Occipital lobe (tissue), 2 donors: ENCODE results near the gene EXOC4. TPM values are rescaled to one million over a fixed set of nuclear protein-coding genes. Genes with fewer than 3 reads are reported as not detected.

Experiments used
- DNase-seq: peaks from one replicate; lab custom pipeline; 2025; lab: John Stamatoyannopoulos, UW
- total RNA-seq: library from RNA; depleted of rRNA; stranded (reverse); fragments of >200 nt; gene quantifications from one replicate; pipeline ENCODE4 v1.2.3, GENCODE V29; 2014

The EXOC4 gene
- total RNA-seq, 1 donor from 2014 or later: 341 TPM

DNA sequence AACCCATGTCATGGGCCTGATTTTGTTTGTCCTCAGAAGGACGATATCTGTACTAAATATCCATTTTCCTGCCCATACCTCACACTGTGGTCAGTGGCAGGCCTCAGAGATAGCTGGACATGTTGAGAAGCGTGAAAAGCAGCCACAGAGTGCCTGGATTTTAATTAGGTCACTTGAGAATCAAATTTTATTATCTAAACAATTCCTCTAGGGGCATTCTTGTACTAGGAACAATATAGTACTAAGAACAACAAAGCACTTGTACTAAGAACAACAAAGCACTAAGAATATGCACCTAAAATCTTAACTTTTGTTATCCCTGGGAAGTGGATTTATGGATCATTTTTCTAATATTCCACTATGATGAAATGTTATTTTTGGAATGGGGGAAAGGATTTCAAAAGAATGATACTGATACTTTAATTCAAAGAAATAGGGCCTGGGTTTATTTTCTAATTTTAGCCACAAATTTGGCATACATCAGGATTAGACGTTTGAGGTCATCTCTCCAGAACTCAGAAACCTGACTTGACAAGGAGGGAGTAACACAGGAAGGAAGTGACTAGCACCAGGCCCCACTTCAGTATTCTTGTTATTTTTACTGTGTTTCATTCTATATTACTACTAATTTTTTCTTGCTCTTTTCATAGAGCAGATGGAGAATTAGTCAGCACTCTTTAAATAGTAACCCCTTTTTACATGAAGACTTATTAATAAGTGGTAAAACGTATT lies 112.2 kb downstream of the EXOC4 start:
- no peak for DNase-seq

DNA sequence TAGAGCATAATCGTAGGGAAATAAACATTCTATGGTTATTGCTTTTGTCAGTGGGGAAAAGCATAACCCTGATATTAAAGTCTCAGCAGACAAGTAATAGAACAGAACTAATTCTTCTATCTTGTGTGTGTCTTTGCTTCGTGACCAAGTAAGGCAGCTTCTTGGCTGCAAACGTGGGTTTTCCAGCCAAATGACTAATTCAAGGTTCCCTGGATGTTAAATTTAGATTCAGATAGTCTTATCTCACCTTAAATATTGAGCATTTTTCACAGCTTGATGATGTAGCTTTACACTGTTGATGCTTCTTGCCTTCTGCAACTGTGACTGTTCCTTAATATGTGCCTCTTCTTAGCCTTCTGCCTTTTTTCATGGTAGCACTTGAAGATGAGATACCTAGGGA lies 113.0 kb downstream of the EXOC4 start:
- no peak for DNase-seq

DNA sequence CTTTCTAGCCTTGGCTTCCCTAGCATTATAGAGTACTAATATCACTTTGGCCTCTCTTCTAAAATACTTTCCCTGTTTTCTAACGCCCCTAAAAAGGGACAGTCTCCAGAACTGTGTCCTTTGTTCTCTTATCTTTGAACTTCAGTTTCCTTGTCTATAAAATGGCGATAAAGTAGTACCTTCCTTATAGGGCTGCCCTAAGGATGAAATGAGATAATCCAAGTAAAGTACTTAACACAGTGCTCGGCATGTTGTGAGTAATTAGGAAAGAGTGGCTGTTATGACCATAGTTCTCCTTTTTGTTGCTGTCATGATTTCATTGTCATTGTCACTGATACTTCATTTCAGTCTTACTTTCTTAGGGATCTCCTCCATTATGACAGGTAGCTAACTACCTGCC lies 114.7 kb downstream of the EXOC4 start:
- DNase-seq: no peak

DNA sequence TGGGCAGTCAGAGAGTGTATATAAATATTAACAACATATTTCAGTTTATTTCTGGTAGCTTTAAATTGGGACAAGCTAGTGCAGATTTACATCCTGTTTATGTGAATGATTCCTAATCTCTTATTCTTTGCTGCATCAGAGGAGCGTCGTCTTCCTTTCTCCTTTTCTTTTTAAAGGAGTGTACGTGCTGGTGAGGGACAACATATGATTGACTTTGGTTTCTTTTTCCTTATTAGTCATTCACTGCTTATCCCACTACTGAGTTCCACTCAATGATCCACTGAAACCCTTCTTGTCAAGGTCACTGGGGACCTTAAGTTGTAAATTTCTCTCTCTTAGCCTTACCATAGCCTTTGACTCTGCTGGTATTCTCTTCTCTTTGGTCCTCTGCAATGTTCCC lies 116.3 kb downstream of the EXOC4 start:
- no peak for DNase-seq

DNA sequence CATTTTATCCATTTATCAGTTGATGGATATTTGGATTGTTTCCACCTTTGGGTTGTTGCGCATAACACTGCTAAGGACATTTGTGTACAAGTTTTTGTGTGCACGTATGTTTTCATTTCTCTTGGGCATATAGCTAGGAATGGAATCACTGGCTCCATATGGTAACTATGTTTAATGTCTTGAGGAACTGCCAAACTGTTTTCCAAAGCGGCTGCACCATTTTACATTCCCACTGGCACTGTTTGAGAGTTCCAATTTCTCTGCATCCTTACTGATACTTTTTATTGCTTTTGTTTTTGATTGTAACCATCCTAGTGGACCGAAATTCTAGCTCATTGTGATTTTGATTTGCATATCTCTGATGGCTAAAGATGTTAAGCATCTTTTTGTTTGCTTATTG lies 118.7 kb downstream of the EXOC4 start:
- no peak for DNase-seq

DNA sequence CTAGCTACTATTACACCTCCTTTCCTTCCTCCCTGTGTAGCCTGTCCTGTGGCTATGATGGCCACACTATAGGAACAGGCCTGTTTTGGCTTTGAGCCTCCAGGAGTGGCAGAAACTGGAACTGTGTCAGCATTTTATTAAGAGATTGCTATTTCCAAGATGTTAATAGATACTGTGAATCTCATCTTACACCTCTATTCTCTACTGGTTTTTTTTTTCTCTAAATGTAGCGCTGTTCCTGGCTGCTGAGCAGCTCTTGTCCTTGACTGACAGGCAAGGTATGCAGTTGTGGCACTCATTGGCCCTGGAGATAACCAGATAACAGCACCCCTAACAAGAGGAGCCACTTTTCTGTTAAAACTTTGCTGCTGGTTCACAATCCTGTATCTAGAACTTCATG lies 119.5 kb downstream of the EXOC4 start:
- no peak for DNase-seq

DNA sequence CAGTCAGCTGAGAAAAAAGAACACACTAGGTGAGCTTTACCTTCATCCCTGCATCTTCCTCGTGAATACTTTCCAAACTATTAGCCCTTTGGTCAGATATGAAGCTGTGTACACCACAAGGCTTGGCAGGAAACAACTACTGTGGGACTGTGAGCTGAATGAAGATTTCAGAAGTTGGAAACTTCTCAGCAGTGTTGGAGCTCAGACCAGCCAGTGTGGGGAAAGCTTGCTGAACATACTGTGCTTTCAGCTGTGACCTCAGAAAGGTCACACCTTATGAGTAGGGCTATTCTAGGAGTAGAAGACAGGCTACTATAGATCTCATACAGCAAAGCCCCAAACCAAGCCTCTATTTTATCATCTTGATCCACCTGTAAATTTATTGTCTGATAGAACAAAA lies 123.6 kb downstream of the EXOC4 start:
- DNase-seq: no peak

DNA sequence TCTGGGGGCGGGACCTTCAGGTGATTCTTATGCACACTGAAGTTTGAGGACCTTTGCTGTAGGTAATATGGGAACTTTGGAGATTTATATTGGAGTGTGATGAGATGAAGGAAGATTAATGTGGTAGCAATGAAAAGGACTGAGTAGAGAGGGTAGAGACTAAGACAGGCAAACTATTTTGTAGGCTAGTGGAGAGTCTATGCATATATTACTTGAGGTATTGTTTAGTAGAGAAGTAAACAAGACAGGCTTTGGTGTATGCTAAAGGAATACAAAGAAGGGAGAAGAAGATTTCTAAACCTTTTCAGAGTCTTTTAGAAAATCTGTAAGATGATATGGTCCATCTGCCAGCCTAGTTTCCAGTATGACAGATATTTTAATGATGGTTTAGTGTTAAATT lies 129.1 kb downstream of the EXOC4 start:
- DNase-seq: no peak

DNA sequence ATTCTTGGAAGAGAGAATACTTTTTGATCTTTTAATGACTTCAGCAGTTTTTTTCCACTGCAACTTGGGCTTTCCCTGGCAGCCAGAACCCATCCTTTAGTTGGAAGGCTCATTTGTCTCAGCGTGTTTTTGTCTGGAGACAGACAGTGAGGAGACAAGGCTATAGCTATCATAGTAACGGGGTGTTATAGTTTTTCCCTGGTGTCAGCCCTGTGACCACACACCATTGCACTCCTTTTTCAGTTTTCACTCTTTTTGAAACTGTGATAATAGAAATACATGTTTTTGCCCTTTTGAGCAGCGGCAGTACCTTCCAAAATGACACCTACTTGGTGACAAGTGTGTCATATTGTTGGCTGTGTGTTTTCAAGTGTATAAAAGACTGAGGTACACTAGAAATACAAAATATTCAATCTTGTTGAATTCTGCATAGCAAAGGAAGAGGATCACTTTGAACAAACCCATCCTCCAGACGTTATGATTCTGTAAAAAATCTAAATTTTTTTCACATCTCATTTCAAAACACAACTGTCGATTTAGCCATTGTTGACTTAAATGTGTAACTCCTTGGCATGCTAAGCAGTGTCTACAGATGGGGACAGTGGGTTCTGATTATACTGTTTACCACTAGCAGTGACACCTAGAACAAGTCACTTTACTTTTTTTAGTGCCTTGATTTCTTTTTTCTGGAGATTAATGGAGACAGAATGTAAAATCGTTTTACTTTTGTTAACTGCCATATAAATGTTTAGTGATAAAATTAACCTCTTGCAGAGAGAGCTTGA lies 130.1 kb downstream of the EXOC4 start:
- no peak for DNase-seq

DNA sequence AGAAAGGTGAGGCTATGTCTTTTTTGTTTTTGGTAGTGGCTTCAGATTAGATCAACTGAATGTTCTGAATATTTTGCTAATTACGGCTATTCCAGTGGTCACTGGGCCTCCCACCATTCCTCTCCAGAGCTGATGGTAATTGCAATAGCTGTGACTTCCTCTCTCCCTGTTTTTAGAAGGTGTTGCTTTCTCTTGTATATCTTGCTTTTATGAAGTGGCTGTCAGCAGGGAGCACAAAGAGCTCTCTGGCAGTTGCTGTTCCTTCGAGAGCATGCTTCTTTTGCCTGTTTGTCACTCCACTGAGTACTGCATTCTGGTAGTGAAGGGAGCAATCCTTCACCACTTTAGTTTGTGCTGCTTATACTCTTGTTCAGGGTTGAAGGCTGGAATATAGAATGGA lies 133.3 kb downstream of the EXOC4 start:
- no peak for DNase-seq

DNA sequence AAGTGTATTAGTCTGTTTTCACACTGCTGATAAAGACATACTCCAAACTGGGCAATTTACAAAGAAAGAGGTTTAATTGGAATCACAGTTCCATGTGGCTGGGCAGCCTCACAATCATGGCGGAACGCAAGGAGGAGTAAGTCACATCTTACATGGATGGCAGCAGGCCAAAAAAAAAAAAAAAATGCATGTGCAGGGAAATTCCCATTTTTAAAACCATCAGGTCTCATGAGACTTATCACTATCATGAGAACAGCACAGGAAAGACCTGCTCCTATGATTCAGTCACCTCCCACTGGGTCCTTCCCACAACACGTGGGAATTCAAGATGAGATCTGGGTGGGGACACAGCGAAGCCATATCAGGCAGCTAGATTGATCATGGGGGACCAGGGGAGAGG lies 136.8 kb downstream of the EXOC4 start:
- no peak for DNase-seq

DNA sequence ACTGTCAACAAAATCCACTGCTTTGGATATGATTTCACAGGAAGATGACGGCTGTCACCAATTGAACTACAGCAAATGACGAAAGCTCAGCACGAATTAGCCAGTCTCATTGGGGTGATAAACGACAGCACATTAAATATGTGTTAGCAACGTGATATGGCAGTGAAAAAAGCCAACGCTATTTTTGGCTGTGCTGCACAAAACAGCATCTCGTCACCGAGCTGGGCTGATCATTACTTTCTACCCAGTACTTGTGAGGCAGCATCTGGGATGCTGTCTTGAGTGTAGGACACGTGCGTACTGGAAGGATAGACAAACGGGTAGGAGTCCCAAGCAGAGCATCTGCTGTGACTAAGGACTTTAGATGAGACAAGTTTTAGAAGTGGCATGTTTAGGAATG lies 138.3 kb downstream of the EXOC4 start:
- peak; percentile 55 for DNase-seq

DNA sequence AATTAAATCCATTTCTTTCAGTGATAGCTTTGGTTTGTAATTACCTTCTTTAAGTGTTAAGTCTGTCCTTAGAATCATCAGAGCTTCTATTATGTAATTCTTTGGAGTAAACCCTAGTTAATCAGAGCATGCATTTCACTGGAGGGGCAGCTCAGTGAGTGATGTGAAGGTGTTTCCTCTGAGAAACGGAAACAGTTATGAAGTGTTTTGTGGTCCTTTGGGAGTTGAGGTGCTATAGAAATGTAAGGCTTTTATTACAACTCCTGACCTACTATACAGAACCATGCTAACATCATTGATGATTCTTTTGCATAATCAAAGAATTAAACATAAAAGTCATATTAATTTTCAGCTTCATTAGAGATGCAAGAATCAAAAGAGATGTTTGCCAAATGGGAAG lies 141.5 kb downstream of the EXOC4 start:
- no peak for DNase-seq

DNA sequence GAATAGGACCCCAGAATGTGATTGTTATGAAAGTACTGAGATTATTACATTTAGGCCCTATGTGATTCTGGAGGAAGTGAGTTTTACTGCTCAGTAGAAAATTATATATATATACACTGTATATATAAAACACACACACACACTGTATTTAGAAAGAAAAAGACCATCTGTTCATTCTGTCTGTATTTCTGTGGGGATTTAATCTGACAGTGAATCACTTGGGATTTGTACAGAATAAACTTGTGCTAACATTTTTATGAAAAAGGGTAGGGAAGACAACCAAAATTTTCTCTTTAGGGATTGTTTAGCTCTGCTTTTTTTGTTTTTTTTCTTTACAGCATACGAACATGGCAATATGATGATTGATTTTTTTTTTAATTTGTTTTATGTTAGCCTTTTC lies 142.7 kb downstream of the EXOC4 start:
- no peak for DNase-seq

DNA sequence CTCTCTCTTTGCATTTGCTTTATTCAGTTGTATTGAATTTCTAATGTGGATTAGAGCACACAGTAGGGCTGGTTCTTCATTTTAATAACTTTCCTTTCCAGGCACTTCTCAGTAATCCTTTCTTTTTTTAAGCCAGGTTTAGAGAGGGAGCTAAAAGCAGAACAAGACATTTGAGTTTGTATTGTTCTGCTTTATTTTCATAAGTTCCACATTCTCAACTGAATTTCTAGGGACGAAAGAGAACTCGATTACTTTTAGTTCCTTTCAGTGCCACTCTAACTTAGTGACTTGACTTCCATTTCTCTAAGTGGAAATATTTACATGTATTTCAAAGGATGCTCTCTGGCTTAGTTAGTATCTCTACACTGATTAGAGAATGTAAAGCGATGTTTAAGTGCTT lies 145.6 kb downstream of the EXOC4 start:
- no peak for DNase-seq

DNA sequence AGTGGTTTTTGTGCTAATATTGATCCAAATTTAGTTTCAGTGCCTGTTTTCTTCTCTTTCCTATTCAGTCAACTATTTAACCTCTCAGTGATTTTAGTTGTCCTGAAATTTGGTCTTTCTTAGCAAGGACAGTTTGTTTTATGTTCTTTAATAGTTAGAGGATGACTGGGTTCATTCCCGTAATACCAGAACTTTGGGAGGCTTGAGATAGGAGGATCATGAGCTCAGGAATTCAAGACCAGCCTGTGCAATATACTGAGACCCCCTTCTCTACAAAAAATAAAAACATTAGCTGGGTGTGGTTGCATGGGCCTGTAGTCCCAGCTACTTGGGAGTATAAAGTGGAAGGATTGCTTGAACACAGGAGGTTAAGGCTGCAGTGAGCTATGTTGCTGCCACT lies 148.3 kb downstream of the EXOC4 start:
- DNase-seq: no peak

DNA sequence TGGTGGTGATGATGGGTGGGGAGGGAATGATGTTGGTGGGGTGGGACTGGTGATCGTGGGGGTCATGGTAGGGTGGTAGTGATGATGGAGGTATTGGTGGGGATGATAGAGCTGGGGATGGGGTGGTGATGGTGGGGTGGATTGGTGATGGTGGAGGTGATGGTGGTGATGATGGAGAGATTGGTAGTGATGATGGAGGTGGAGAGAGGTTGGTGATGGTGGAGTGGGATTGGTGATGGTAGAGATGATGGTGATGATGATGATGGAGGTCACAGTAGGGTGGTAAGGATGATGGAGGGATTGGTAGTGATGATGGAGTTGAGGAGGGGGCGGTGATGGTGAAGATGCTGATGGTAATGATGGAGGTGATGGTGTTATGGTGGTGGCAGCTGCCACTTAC lies 155.3 kb downstream of the EXOC4 start:
- DNase-seq: no peak

DNA sequence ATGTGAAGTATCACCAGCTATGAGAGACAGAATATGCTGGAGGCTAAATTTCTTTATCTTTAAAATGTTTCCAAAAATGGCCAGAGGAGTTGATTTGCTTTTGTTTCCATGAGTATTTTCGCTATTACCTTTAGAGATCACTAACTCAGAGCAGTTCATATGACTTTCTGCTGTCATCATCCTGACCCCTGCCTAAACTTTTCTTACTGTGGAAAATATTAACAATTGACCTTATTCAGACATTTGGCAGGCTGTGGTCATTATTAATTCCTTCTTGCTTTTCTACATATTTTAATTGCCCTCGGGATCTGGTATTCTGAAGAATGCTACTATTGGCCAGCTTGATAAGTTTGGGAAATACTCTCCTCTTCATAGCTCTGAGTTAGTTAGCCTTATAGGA lies 156.5 kb downstream of the EXOC4 start:
- no peak for DNase-seq

DNA sequence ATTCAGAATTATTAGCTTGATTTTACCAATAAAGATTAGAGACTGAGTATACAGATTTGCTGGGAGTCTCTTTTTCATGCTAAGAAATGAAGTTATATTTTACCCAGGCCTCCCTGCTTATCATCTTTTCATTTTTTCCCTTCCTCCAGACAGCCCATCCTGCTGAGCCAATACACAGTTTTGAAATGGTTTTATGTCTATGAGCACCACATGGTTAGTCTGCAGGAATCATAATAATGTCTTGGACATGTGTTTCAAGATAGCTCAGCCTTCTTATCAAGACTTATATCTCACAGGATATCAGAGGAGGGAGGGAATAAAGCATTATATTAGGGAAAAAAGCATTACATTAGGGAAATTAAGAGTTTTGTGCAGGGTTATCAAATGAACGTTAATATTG lies 157.1 kb downstream of the EXOC4 start:
- no peak for DNase-seq

DNA sequence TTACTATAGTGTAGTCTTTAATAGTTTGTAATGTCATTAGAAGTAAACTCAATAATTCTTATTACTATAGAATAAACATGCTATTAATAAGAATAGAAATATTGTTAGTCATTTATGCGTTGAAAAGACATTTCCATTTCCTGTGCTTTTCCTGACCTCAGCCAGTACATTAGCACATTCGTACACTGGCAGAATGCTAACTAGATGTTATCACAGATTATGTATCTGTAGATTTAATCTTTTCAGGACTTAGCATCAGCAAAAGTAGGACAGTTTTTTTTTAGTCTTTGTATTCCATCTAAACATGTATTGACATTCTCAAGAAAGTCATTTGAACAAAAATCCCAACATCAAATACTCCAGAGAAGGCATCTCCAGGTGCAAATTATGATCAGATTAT lies 158.5 kb downstream of the EXOC4 start:
- DNase-seq: no peak

DNA sequence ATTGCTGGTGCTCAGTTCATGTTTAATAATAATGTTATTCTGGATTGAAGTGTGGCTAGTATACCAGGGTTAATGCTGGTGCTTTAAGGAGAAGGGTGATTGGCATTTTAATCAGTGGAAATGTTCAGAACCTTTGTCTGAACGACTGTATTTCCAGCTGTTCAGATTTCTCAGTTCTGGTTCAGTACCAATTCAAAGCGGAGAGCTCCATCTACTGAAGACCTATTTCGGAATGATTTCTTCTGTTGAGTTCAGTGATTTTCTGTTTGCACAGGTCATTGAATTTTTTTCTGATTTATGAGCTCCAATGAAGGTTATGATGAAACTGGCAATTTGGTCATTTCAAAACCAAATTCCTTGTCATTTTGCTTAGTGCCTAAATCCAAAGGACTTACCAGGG lies 160.1 kb downstream of the EXOC4 start:
- no peak for DNase-seq

DNA sequence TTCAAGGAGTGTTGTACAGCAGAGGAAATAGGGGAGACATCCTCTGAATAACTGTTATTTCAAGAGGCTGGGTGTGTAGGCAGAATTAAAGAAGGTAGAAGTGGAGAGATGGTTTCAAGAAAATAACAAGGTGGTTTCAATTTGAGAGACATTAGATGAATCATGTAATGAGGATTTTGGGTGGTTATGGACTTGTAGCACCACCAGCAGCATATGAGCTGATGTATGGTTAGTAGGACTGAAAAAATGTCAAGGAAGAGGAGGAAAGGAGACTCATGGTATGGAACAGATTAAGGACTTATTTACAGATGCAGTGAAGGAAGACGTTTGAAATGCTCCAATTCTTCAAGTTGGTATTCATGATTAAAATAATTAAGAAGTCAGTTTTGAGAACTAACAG lies 166.2 kb downstream of the EXOC4 start:
- DNase-seq: no peak

DNA sequence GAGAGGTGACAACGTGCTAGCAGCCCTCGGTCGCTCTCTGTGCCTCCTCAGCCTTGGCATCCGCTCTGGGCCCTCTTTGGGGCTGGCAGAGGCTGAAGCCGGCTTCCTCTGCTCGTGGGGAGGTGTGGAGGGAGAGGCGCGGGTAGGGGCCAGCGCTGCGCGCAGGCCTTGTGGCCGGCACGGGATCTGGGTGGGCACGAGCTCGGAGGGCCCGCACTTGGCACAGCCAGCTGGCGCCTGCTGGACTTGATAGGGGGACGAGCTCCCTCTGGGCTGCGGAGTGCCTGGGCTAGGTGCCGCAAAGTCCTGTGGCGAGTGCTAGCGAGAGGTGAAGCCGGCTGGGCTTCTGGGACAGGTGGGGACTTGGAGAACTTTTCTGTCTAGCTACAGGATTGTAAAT lies 170.7 kb downstream of the EXOC4 start:
- no peak for DNase-seq
